Measurements from ENCODE around the gene SYT7.

Gene SYT7

DNA sequence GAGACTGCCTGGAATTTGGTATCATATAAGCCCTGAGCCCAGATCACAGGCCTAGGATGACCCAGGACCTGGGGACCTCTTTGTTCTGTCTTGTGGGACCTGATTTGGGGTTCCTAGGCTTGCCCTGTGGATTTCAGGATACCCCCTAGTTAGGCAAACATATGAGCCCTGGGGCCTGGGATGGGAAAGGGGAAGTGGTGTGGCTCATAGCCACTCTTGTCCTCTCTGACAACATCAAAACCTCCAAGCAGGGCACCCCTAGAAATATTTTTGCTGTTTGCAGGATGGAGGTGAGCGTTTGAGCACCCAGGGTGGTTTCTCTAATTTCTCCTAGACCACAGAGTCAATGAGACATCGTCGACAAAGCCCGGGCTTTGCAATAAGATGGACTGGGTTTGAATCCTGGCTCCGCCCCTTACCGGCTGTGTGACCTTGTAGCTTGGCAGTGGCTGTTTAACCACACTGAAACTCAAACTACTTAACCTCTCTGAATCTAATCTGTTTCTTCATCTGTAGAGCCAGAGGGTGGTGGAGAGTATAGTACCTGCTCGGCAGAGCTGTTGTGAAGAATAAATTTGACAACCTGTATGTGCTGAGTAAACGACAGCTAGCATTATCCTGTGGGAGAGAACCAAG, 77.6 kb downstream of the SYT7 start:
- in situ Hi-C loops (cut with HindIII; ENCODE audit: low sequenced_read_pairs): no loop called here

GRCh38 chr11:61502522-61502921, 78.4 kb downstream of the SYT7 start:
- in situ Hi-C loops (cut with HindIII; ENCODE audit: low sequenced_read_pairs): no loop called here

GRCh38 chr11:61499816-61500491, 80.9 kb downstream of the SYT7 start:
- in situ Hi-C loops (cut with HindIII; ENCODE audit: low sequenced_read_pairs): loop anchor here (10.0 kb wide), 1 partner anchor 135 kb away; no protein-coding TSS in a partner anchor

GRCh38 chr11:61498767-61499341, 82.0 kb downstream of the SYT7 start:
- in situ Hi-C loops (cut with HindIII; ENCODE audit: low sequenced_read_pairs): loop anchor here (10.0 kb wide), 1 partner anchor 136 kb away; no protein-coding TSS in a partner anchor

DNA sequence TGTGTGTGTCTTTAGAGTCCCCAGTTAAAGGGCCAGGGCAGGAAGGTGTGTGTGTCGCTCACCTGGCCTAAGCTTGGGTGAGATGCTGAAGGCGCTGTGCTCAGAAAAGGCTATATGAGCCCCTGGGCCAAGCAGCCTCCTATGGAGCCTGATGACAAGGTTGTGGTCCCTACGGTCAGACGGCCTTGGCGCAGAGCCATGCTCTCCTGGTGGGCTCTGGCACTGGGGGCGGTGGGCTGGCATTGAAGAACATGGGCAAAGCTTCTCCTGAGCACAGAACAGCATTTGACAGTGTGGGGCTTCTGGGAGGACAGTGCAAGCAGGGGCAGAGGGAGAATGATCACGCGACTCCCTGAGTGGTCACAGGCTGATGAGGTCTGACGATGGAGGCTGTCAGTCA, 83.0 kb downstream of the SYT7 start:
- in situ Hi-C loops (cut with HindIII; ENCODE audit: low sequenced_read_pairs): loop anchor here (10.0 kb wide), 1 partner anchor 137 kb away; no protein-coding TSS in a partner anchor

DNA sequence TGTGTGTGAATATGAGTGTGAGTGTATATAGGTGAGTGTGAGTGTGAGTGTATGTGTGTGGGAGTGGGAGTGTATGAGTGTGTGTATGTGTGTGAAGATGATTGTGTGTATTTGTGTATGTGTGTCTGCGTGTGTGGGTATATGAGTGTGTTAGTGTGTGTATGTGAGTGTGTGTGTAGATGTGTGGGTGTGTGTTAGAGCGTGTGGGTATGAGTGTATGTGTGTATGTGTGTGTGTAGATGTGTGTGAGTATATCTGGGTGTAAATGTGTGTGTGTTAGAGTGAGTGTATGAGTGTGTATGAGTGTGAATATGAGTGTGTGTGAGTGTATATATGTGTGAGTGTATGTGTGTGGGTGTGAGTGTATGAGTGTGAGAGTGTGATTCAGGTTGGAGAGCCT, 83.4 kb downstream of the SYT7 start:
- in situ Hi-C loops (cut with HindIII; ENCODE audit: low sequenced_read_pairs): loop anchor here (10.0 kb wide), 1 partner anchor 137 kb away; no protein-coding TSS in a partner anchor

DNA sequence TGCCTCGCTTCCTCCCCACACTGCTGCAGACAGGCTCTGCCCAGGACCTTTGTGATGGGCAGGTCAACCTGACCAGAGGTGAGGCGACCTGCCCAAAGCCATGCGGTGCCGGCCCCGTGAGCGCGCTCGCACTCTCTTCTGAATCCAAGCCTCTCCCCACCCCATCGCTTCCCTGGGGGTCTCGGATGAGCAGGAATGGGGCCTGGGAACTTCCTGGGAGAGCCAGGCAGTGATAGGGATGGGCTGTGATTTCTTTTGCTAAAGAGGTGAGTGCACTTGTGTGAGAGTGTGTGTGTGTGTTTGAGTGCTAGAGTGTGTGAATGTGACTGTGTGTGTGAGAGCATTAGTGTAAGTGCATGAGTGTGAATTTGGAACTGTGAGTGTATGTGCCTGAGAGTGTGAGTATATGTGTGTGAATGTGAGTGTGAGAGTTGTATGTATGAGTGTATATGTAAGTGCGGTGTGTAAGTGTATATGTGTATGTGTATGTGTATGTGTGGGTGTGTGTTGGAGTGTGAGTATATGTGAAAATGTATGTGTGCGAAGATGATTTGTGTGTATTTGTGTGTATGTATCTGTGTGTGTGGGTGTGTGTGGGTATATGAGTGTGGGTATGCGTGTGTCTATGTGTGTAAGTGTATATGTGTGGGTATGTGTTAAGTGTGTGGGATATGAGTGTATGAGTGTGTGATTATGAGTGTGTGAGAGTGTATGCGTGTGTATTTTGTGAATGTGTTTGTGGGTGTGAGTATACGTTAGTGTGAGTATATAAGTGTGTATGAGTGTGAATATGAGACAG, 84.1 kb downstream of the SYT7 start:
- in situ Hi-C loops (cut with HindIII; ENCODE audit: low sequenced_read_pairs): loop anchor here (10.0 kb wide), 1 partner anchor 138 kb away; no protein-coding TSS in a partner anchor

- in situ Hi-C loops (cut with HindIII; ENCODE audit: low sequenced_read_pairs): loop anchor here (10.0 kb wide), 1 partner anchor 139 kb away; no protein-coding TSS in a partner anchor
These were observed 84.9 kb downstream of the SYT7 start for GRCh38 chr11:61495801-61496601.

DNA sequence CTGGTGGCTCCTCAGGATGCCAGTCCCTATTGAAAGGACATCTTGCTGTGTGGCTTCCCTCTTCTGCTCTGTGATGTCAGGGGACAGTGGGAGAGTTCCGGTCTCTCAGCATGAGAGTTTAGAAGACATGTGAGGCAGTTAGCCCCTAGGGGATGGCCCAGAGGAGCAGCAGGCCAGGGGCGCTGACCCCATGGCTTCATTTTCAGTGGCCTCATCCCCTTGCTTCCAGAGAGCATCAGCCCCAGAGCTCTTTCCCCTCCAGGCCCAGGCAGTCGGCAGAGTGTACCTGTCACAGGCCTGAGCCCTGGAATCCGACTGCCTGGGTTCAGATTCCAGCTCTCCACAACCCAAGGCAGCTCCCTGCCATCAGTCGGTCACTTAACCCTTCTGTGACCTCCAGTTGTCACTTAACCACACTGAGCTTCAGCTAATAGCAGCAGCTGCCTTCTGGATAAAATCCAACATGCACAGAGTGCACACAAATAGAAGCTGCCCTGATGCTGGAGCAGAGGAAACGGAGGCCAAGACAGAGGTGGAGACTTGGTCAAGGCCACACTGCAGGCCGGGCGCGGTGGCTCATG, 86.4 kb downstream of the SYT7 start:
- in situ Hi-C loops (cut with HindIII; ENCODE audit: low sequenced_read_pairs): loop anchor here (10.0 kb wide), 1 partner anchor 140 kb away; no protein-coding TSS in a partner anchor

DNA sequence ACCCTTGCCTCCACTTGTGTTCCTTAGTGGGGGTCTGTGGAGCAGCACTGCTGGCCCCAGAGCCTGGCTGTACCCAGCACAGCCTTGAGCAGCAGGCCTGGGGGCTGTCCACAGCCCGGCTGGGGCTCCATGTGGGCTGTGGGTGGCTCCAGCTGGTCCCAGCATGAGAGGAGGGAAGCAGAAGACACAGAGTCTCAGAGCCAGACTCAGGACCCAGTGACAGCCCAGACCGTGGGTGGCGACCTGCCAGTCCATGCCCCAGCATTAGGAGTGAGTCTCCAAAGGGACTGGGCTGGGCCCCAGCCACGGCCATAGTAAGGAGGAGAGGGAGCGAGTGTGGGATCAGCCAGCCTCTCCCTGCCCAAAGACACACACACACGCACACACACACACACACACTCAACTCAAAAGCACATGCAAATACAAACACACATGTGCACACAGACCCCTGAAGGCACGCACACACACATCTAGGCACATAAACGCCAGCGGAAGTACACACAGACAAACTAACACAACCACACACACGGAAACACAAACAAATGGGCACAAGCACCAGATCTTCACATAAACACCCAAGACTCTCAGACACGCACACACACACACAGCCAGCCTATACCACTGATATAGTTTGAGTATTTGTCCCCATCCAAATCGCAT, 89.0 kb downstream of the SYT7 start:
- in situ Hi-C loops (cut with HindIII; ENCODE audit: low sequenced_read_pairs): loop anchor here (10.0 kb wide), 1 partner anchor 143 kb away; no protein-coding TSS in a partner anchor

- in situ Hi-C loops (cut with HindIII; ENCODE audit: low sequenced_read_pairs): loop anchor here (10.0 kb wide), 1 partner anchor 145 kb away; no protein-coding TSS in a partner anchor
These were observed 90.8 kb downstream of the SYT7 start for GRCh38 chr11:61489833-61490721.

- in situ Hi-C loops (cut with HindIII; ENCODE audit: low sequenced_read_pairs): no loop called here
These were observed 92.1 kb downstream of the SYT7 start for GRCh38 chr11:61488651-61489291.

GRCh38 chr11:61487342-61488025, 93.4 kb downstream of the SYT7 start:
- in situ Hi-C loops (cut with HindIII; ENCODE audit: low sequenced_read_pairs): no loop called here

- in situ Hi-C loops (cut with HindIII; ENCODE audit: low sequenced_read_pairs): no loop called here
These were observed 94.1 kb downstream of the SYT7 start for GRCh38 chr11:61486779-61487178.

DNA sequence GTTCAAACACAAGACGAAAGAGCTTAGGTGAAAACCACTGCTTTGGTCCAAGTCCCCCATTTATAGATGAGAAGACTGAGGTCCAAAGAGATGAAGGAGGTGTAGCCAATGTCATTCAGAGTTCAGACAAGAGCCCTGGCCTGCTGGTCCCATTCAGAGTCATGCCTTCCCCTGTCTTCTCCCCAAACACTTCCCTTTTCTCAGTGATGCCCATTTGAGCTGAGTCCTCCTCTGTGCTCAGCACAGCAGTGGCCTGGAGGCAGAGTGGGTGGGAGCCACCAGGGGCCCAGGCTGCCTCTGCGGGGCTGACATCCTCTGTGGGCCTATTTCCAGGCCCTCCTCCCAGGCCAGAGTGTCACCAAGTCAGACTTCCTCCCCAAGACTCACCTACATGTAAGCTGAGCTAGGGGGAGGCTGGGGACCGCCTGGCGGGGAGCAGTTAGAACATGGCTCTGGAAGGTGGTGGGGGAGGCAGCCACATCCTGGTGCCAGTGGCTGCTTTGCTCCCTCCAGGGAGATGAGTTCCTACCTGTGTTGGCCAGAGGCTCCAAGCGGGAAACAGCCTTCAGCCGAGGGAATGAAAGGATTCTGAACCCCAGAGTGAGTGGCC, 94.8 kb downstream of the SYT7 start:
- in situ Hi-C loops (cut with HindIII; ENCODE audit: low sequenced_read_pairs): no loop called here

DNA sequence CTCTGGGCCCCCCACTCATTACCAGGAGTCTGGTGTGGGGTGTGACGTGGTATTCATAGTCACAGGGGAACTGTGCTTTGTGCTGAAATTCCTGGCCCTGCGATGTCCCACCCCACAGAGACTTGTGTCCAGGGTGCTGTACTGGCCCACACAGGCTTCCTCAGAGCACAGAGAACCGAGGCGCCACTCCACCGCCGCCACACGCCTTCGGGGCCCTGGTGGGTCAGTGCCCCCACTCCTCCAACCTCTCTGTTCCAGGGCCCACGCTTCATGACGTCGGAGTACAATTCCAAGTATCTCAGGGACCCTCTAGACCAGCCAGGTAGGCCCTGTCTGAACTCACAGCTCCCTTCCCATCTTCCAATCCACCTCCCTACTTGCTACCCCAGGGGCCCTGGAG, 95.8 kb downstream of the SYT7 start:
- in situ Hi-C loops (cut with HindIII; ENCODE audit: low sequenced_read_pairs): no loop called here

DNA sequence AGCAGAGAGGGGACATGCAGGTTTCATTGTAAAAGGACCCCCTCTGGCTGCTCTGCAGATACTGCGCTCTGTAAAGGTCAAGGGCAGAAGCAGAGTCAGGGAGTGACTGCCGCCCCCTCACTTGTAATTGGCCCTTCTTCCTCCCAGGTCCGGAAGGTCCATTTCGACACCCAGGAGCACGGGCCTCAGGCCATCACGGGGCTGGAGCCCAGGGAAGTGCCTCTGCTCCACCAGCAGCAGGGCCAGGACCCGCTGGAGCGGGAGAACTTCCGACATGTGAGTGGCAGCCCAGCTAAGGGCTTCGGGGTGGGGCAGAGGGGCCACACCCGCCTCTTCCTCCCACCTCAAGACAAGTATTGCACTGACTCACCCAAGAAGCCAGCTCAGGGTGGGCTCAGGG, 96.3 kb downstream of the SYT7 start:
- in situ Hi-C loops (cut with HindIII; ENCODE audit: low sequenced_read_pairs): no loop called here

Measured in DLD1 (cell line).